DMS114 treated with DMSO at 0.1 percent for 48 hours (cell line): ENCODE data around the gene FASTKD2.

ENCODE experiments used
- DNase-seq: peaks from one replicate; lab custom pipeline; 2025; ENCODE audit not compliant: unreplicated experiment; lab: John Stamatoyannopoulos, UW

Gene FASTKD2

GRCh38 chr2:206833291-206833690 lies 67.9 kb downstream of the FASTKD2 start:
- no peak for DNase-seq

- no peak for DNase-seq
Measured at GRCh38 chr2:206836722-206837121, 71.3 kb downstream of the FASTKD2 start.

- DNase-seq = no peak
Measured at GRCh38 chr2:206837775-206838174, 72.4 kb downstream of the FASTKD2 start.

GRCh38 chr2:206838690-206839089 lies 73.3 kb downstream of the FASTKD2 start:
- no peak for DNase-seq

- no peak for DNase-seq
Measured at GRCh38 chr2:206840999-206841398, 75.6 kb downstream of the FASTKD2 start.
